Activated T-helper 2 cell treated with anti-CD3 and anti-CD28 coated beads, Interferon-gamma antibody, Interleukin-2, Interleukin-4, amounts not matched to agents 10 μg/mL and 5 μg/mL and 100 μg/mL, durations not matched to agents 14 hours and 24 hours and 36 hours (primary cell): ENCODE measurements around the gene KYNU. TPM values are rescaled to one million over a fixed set of nuclear protein-coding genes. Genes with fewer than 3 reads are reported as not detected.
"Not testable (repeated sequence)": the region's sequence is repeated elsewhere in the genome, so short reads cannot be mapped to it uniquely, and the experiment has no call there.

ENCODE experiments used
- DNase-seq: peaks from one replicate; pipeline ENCODE4 v3.0.0; 2021; ENCODE audit warnings: low spot score
- H3K27ac Mint-ChIP-seq: one replicate; pipeline ENCODE4 v1.8.0; 2021; ENCODE audit warnings: mixed read lengths
- H3K27me3 Mint-ChIP-seq: one replicate; pipeline ENCODE4 v1.8.0; 2021; ENCODE audit warnings: low read depth, mixed read lengths
- H3K36me3 Mint-ChIP-seq: one replicate; pipeline ENCODE4 v1.8.0; 2021; ENCODE audit warnings: low read depth, mixed read lengths
- H3K4me1 Mint-ChIP-seq: one replicate; pipeline ENCODE4 v1.8.0; 2021; ENCODE audit warnings: low read depth, mixed read lengths
- H3K4me3 Mint-ChIP-seq: one replicate; pipeline ENCODE4 v1.8.0; 2021; ENCODE audit warnings: low read depth, mild to moderate bottlenecking, moderate library complexity, mixed read lengths
- H3K9me3 Mint-ChIP-seq: one replicate; pipeline ENCODE4 v1.8.0; 2021; ENCODE audit warnings: mixed read lengths
- intact Hi-C: fragments of 100-400 bp; cut with micrococcal nuclease; formaldehyde crosslinking; loops from one replicate; pipeline ENCODE4 v1.15.1; 2023
- total RNA-seq: library from RNA; stranded (reverse); gene quantifications from 2 replicates; pipeline ENCODE4 v1.2.3, GENCODE V29; 2022

The KYNU gene
- total RNA-seq, 1 donor from 2014 or later: not detected

DNA sequence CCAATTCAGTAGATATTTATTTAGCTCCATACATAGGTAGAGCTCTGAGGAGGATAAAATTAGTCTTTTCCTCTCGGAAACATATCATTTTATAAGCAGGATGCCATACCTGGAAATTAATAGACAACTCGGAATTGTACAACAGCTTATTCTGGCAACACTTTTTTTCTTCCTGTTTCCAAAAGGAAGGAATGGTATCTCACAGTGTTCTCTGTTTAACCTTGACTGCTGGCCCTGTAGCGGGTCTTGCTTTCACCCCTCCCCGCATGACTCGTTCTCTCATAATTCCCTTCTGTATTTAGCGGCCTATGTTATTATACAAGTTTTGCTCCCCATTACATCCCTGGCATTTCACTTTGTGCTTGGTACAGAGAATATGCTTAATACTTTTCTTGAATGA lies 2.5 kb upstream of the KYNU start:
- intact Hi-C loops: no loop called here
- no peak for DNase-seq
- H3K27ac Mint-ChIP-seq: no peak overlapping the region
- H3K4me1 Mint-ChIP-seq: no peaks in the 10 kb centered on the region
- no peaks in the 10 kb centered on the region for H3K36me3 Mint-ChIP-seq
- H3K9me3 Mint-ChIP-seq: no peaks in the 10 kb centered on the region
- H3K27me3 Mint-ChIP-seq: no peaks in the 10 kb centered on the region
- H3K4me3 Mint-ChIP-seq: no peak overlapping the region

DNA sequence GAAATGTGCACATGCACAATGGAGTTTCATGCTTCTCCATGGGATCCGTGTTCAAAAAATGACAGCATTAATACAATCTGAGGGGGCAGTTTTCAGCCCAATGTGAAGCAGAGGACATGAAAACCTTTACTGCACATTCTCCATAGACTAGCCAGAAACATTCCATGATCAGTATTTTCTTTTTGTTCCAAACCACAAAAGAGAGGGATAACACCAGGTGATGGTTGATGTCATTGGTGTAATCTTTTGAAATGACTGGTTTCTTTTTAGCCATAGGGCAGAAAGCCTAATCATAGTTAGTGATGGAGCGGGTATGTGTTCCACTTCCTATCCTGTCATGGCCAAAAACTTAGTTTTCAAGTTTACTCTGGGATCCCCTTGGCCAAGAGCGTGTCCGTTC lies 1.8 kb upstream of the KYNU start:
- intact Hi-C loops: no loop called here
- H3K36me3 Mint-ChIP-seq: no peaks in the 10 kb centered on the region
- DNase-seq: no peak
- H3K27me3 Mint-ChIP-seq: no peaks in the 10 kb centered on the region
- H3K27ac Mint-ChIP-seq: no peak overlapping the region
- no peaks in the 10 kb centered on the region for H3K9me3 Mint-ChIP-seq
- no peak overlapping the region for H3K4me3 Mint-ChIP-seq
- no peaks in the 10 kb centered on the region for H3K4me1 Mint-ChIP-seq

DNA sequence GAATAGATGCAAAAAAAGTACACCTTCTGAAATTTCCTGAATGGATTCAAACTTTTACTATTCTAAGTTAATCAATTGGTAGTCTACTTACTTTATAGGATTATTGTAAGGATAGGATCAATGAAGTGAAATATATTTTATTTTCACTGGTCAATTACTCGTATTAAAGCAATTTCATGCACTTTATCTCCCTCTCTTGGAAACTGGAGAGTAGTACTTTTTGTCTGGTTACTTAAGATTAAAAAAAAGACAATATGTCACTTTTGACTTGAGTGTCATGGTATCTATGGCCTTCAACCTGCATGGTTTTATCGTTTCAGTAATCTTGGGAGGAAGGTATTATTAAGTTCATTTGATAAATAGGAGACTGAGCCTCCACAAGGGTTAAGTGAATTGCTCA lies 1.0 kb upstream of the KYNU start:
- intact Hi-C loops: no loop called here
- Mint-ChIP-seq H3K27me3 (no peaks in the 10 kb centered on the region), H3K36me3 (no peaks in the 10 kb centered on the region), H3K27ac (no peak overlapping the region), H3K4me1 (no peaks in the 10 kb centered on the region), H3K4me3 (no peak overlapping the region), H3K9me3 (no peaks in the 10 kb centered on the region)
- DNase-seq: no peak

DNA sequence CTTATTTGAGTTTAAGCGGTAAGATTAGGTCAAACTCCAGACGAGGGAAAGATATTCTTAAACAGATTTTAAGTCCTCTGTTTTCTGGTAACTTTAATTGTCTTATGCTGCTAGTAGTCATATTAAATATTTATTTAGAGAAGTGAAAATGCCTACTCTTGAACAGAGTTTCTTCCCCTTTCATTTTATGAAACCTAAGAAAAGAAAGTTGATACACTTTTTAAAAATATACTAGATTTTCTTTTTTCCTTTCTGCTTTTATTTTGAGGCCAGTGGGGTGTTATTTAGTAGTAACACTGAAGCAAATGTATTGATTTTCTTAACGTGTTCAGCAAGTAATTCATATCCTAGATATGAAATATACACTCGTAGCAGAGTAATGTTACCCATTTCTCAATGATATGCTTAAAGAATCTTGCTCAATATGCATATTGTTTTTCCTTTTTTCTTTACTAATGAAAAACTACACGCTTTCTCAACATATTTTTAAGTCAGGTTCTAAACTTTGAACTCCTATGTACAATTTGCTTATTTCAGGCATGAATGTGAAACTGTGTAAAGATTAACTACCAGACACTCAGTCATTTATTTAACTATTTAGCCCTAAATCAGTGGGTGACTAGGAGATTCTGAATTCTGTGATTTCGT lies 691 bp downstream of the KYNU start:
- Mint-ChIP-seq H3K4me1 (no peaks in the 10 kb centered on the region), H3K9me3 (no peaks in the 10 kb centered on the region), H3K27me3 (no peaks in the 10 kb centered on the region), H3K4me3 (no peak overlapping the region), H3K27ac (no peak overlapping the region), H3K36me3 (no peaks in the 10 kb centered on the region)
- intact Hi-C loops: no loop called here
- DNase-seq: no peak

DNA sequence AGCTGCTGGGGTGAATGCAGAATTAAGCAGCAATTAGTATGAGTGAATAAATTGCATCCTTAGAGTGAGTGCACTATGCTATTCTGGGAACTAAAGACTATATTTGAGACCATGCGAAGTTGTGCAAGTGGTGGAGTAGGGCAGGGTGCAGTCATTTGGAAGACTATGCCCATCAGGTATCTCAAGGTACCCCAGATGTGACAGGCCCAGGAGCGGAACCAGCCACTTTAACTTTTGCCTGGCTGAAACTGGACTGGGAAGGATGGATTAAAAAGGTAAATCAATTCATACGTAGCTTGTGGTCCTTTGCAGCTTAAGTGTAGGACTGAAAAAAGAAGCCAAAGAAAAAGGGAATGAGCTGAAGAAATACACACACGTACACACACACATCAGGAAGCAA lies 1.7 kb downstream of the KYNU start:
- no peaks in the 10 kb centered on the region for H3K36me3 Mint-ChIP-seq
- DNase-seq: no peak
- intact Hi-C loops: no loop called here
- no peak overlapping the region for H3K4me3 Mint-ChIP-seq
- H3K9me3 Mint-ChIP-seq: no peaks in the 10 kb centered on the region
- no peaks in the 10 kb centered on the region for H3K27me3 Mint-ChIP-seq
- no peaks in the 10 kb centered on the region for H3K4me1 Mint-ChIP-seq
- H3K27ac Mint-ChIP-seq: no peak overlapping the region

DNA sequence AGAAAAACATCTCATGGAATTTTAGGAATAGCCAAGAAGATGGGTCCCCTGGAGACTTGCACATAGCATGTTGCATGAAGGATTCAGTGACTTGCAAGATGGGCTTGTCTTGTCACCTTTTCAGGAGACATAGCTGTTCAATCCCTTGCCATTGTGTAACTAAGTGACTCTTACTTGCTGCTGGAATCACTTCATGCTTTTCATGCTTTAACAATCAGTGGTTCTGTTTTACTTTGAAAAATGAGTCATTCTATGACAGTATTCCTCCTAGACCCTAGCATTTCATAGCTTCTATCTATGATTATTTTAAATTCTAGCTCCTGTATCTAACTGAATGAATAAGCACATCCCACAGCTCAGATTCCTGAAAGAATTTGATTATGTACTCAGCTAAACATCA lies 2.8 kb downstream of the KYNU start:
- H3K9me3 Mint-ChIP-seq: no peaks in the 10 kb centered on the region
- H3K27ac Mint-ChIP-seq: no peak overlapping the region
- no peaks in the 10 kb centered on the region for H3K4me1 Mint-ChIP-seq
- intact Hi-C loops: no loop called here
- no peak overlapping the region for H3K4me3 Mint-ChIP-seq
- no peaks in the 10 kb centered on the region for H3K36me3 Mint-ChIP-seq
- no peak for DNase-seq
- no peaks in the 10 kb centered on the region for H3K27me3 Mint-ChIP-seq

DNA sequence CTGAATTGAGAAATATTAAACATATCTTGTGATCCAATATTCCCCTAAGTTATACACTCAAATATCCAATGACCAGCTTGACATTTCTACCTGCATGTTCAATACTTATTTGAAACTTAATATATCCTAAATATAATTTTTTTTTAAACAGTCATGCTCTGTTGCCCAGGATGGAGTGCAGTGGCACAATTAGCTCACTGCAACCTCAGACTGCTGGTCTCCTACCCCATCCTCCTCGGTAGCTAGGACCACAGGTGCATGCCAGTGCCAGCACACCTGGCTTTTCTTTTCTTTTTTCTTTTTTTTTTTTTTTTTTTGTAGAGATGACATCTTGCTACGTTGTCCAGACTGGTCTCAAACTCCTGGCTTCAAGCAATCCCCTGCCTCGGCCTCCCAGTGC lies 4.2 kb downstream of the KYNU start:
- Mint-ChIP-seq H3K27me3 (no peaks in the 10 kb centered on the region), H3K27ac (no peak overlapping the region), H3K4me3 (no peak overlapping the region), H3K36me3 (no peaks in the 10 kb centered on the region), H3K4me1 (no peaks in the 10 kb centered on the region), H3K9me3 (no peaks in the 10 kb centered on the region)
- no peak for DNase-seq
- intact Hi-C loops: no loop called here

DNA sequence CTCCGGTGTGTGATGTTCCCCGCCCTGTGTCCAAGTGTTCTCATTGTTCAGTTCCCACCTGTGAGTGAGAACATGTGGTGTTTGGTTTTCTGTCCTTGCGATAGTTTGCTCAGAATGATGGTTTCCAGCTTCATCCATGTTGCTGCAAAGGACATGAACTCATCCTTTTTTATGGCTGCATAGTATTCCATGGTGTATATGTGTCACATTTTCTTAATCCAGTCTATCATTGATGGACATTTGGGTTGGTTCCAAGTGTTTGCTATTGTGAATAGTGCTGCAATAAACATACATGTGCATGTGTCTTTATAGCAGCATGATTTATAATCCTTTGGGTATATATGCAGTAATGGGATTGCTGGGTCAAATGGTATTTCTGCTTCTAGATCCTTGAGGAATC lies 5.0 kb downstream of the KYNU start:
- H3K27ac Mint-ChIP-seq, intact Hi-C loops, DNase-seq, H3K4me3 Mint-ChIP-seq, H3K9me3 Mint-ChIP-seq, H3K4me1 Mint-ChIP-seq, H3K36me3 Mint-ChIP-seq, H3K27me3 Mint-ChIP-seq: not testable (repeated sequence)

DNA sequence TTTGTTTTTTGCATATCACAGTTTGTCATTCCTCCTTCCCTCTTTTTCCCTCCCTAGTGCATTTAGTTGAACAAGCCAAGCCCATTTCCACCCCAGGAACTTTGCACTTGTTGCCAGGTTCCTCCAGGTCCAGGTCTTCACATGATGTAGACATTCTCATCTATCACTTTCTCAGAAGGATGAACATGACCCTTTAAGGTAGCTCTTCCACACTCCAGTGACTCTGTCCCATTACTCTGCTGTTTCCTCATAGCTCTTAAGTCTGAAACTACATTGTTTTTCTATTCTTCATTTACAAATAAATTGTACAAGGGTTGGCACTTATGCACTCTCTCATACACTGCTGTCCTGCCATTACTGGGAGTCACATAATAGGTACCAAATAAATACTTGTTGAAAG lies 6.1 kb downstream of the KYNU start:
- H3K4me1 Mint-ChIP-seq: no peaks in the 10 kb centered on the region
- no peaks in the 10 kb centered on the region for H3K9me3 Mint-ChIP-seq
- DNase-seq: no peak
- H3K4me3 Mint-ChIP-seq: no peak overlapping the region
- H3K27me3 Mint-ChIP-seq: no peaks in the 10 kb centered on the region
- intact Hi-C loops: no loop called here
- H3K27ac Mint-ChIP-seq: no peak overlapping the region
- H3K36me3 Mint-ChIP-seq: no peaks in the 10 kb centered on the region

DNA sequence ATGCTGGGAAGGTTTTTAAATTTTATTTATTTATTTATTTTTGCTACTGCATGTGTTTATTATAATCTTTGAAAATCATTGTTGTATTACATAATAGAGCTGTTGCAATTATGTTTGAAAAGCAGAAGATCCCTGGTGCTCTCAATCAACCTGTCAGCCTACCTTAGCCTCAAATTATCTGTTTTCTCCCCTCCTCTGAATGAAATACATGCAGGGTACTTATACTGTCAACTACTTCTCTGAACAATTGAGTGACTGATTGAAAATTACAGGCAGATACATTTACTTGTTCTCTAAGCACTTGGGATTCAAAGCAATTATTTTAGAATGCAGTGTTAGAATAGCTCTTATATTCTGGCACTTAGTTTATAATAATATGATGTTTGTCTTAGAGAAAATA lies 8.1 kb downstream of the KYNU start:
- Mint-ChIP-seq H3K4me1 (no peaks in the 10 kb centered on the region), H3K4me3 (no peak overlapping the region), H3K9me3 (no peaks in the 10 kb centered on the region), H3K27me3 (no peaks in the 10 kb centered on the region), H3K27ac (no peak overlapping the region), H3K36me3 (no peaks in the 10 kb centered on the region)
- intact Hi-C loops: no loop called here
- no peak for DNase-seq

DNA sequence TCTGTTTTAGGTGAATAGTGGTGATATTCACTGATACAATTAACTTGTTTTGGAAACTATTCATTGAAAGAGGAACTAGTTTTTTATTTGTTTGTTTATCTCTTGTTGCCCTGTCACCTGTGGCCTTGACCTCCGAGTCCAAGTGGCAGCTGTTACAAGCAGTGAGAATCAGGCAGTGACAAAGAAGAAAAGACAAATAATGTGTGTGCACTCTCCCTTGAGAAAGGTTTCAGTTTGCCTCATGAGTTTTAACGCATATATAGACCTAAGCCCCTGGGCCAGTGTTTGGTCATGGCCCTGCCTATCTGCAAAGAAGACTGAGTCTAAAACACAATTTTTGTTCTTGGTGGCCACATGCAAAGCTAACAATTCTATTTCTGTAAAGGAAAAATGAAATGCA lies 15.3 kb downstream of the KYNU start:
- DNase-seq: no peak
- Mint-ChIP-seq H3K9me3 (no peaks in the 10 kb centered on the region), H3K27ac (no peak overlapping the region), H3K27me3 (no peaks in the 10 kb centered on the region), H3K4me3 (no peak overlapping the region), H3K4me1 (no peaks in the 10 kb centered on the region), H3K36me3 (no peaks in the 10 kb centered on the region)
- intact Hi-C loops: no loop called here

DNA sequence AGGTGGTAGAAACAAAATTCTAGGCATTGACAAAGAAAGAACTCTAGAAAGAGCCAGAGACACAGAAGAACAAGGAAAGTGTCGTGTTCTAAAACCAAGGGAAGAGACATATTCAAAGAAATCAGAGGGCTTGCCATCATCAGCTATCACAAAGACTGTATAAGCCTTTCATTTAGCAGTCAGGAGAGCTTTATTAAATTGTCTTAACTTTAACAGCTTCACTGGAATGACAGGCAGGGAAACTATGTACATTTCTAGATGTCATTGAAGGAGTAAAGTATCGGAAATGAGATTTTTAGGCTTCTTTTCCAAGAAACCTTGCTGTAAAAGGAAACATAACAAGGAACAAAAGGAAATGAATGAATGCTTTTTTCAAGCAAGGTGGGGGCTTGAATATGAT lies 15.8 kb downstream of the KYNU start:
- no peak for DNase-seq
- Mint-ChIP-seq H3K36me3 (no peaks in the 10 kb centered on the region), H3K4me1 (no peaks in the 10 kb centered on the region), H3K27ac (no peak overlapping the region), H3K9me3 (no peaks in the 10 kb centered on the region), H3K27me3 (no peaks in the 10 kb centered on the region), H3K4me3 (no peak overlapping the region)
- intact Hi-C loops: no loop called here

DNA sequence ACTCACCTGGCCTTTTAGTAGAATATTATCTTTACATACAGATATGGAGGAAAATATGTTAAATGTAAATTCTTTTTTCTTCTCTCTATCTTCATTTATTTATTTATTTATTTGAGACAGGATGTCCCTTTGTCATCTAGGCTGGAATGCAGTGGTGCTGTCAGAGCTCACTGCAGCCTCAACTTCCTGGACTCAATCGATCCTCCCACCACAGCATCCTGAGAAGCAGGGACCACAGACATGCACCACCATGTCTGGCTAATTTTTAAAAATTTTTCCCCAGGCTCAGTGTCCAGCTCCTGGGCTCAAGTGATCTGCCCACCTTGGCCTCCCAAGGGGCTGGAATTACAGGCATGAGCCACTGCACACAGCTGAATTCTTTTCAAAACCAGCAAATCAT lies 20.3 kb downstream of the KYNU start:
- Mint-ChIP-seq H3K27me3 (no peaks in the 10 kb centered on the region), H3K4me3 (no peak overlapping the region), H3K27ac (no peak overlapping the region), H3K4me1 (no peaks in the 10 kb centered on the region), H3K9me3 (no peaks in the 10 kb centered on the region), H3K36me3 (no peaks in the 10 kb centered on the region)
- intact Hi-C loops: no loop called here
- DNase-seq: no peak

DNA sequence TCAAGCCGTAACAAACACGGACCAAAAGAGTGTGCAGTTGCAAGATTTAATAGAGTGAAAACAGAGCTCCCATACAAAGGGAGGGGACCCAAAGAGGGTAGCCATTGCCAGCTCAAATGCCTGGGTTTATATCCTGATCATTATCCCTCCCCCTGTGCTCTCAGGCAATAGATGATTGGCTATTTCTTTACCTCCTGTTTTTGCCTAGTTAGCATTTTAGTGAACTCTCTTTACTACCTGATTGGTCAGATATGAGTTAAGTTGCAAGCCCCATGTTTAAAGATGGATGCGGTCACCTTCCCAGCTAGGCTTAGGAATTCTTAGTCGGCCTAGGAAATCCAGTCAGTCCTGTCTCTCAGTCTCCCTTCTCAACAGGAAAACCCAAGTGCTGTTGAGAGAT lies 22.9 kb downstream of the KYNU start:
- intact Hi-C loops, H3K9me3 Mint-ChIP-seq, DNase-seq, H3K4me3 Mint-ChIP-seq, H3K4me1 Mint-ChIP-seq, H3K27ac Mint-ChIP-seq, H3K27me3 Mint-ChIP-seq, H3K36me3 Mint-ChIP-seq: not testable (repeated sequence)
